IMR-90 (cell line): Measurements from ENCODE around the gene TTC27. TPM values are rescaled to one million over a fixed set of nuclear protein-coding genes. Genes with fewer than 3 reads are reported as not detected.

Experiments used
- ATAC-seq: fragments of 200-7000 bp; cut with Tn5 transposase; 2 replicates; pipeline ENCODE4 v1.9.1; 2020; ENCODE audit warnings: low read depth, mild to moderate bottlenecking, moderate library complexity
- BruUV-seq: library from RNA; stranded (reverse); fragments of 400-500 nt; replicated peaks from 2 replicates; lab custom pipeline; 2021; lab: Mats Ljungman, UMichigan
- CTCF ChIA-PET: fragments of 300-600 bp; formaldehyde crosslinking; extraction: SDS; loops from one replicate; lab custom pipeline; 2021; ENCODE audit warnings: antibody characterized with exemption; lab: Yijun Ruan, JAX
- POLR2A ChIA-PET: fragments of 300-600 bp; sonication (Branson Sonifier 250); formaldehyde crosslinking; loops from one replicate; lab custom pipeline; 2022; ENCODE audit warnings: antibody characterized with exemption; ENCODE audit not compliant: unreplicated experiment; lab: Charles Lee
- DNase-seq: peaks from one replicate; pipeline ENCODE4 v3.0.0; 2013
- H2AFZ ChIP-seq: replicated peaks from 2 replicates; pipeline ENCODE3; 2013; ENCODE audit warnings: low read length, mild to moderate bottlenecking; ENCODE audit not compliant: poor library complexity
- H2AK5ac ChIP-seq: 2 replicates; pipeline ENCODE4 v1.6.1; 2013; ENCODE audit warnings: low read depth, low read length, inconsistent platforms
- H2AK9ac ChIP-seq: replicated peaks from 2 replicates; pipeline ENCODE3; 2013; ENCODE audit warnings: mild to moderate bottlenecking, low read depth, low read length, moderate library complexity; ENCODE audit not compliant: poor library complexity
- H2BK120ac ChIP-seq: 2 replicates; pipeline ENCODE4 v1.6.1; 2013; ENCODE audit warnings: low read depth, low read length, inconsistent platforms
- H2BK15ac ChIP-seq: 3 replicates; pipeline ENCODE4 v1.6.1; 2013; ENCODE audit warnings: low read depth, low read length, inconsistent platforms
- H2BK20ac ChIP-seq: 2 replicates; pipeline ENCODE4 v1.6.1; 2013; ENCODE audit warnings: low read depth, mild to moderate bottlenecking, inconsistent platforms, low read length, moderate library complexity
- H2BK5ac ChIP-seq: 2 replicates; pipeline ENCODE4 v1.6.1; 2013; ENCODE audit warnings: mild to moderate bottlenecking, low read depth, low read length, inconsistent platforms; ENCODE audit not compliant: poor library complexity, severe bottlenecking
- H3K14ac ChIP-seq: replicated peaks from 2 replicates; pipeline ENCODE4 v1.6.1; 2013; ENCODE audit warnings: low read depth, low read length, inconsistent platforms
- H3K18ac ChIP-seq: 2 replicates; pipeline ENCODE4 v1.6.1; 2013; ENCODE audit warnings: low read depth, low read length, control low read depth
- H3K23ac ChIP-seq: 2 replicates; pipeline ENCODE4 v1.6.1; 2013; ENCODE audit warnings: low read depth, low read length, inconsistent platforms
- H3K27ac ChIP-seq: 2 replicates; pipeline ENCODE4 v1.5.1; 2013; ENCODE audit warnings: mild to moderate bottlenecking, control low read depth, low read length; ENCODE audit not compliant: insufficient read depth
- H3K27me3 ChIP-seq: 2 replicates; pipeline ENCODE4 v1.6.1; 2013; ENCODE audit warnings: low read length; ENCODE audit not compliant: control insufficient read depth, insufficient read depth
- H3K36me3 ChIP-seq: 2 replicates; pipeline ENCODE4 v1.6.1; 2013; ENCODE audit warnings: low read length, mixed read lengths; ENCODE audit not compliant: control insufficient read depth, insufficient read depth
- H3K4ac ChIP-seq: 2 replicates; pipeline ENCODE4 v1.6.1; 2013; ENCODE audit warnings: low read depth, low read length, inconsistent platforms
- H3K4me1 ChIP-seq: 2 replicates; pipeline ENCODE4 v1.6.1; 2013; ENCODE audit warnings: low read length, mixed read lengths; ENCODE audit not compliant: control insufficient read depth, insufficient read depth
- H3K4me2 ChIP-seq: 2 replicates; pipeline ENCODE4 v1.6.1; 2013; ENCODE audit warnings: low read depth, mild to moderate bottlenecking, control low read depth, low read length, moderate library complexity
- H3K4me3 ChIP-seq: 2 replicates; pipeline ENCODE4 v1.5.1; 2013; ENCODE audit warnings: low read depth, mild to moderate bottlenecking, control low read depth, low read length, moderate library complexity; ENCODE audit not compliant: insufficient read depth
- H3K56ac ChIP-seq: 2 replicates; pipeline ENCODE4 v1.6.1; 2013; ENCODE audit warnings: low read length, inconsistent platforms; ENCODE audit not compliant: insufficient read depth; ENCODE audit errors: extremely low read depth
- H3K79me1 ChIP-seq, 2 experiments: 2 replicates each; pipeline ENCODE4 v1.6.1; 2013; ENCODE audit warnings: low read length in 2 of 2, inconsistent platforms in 1 of 2, low read depth in 1 of 2
- H3K9ac ChIP-seq: 2 replicates; pipeline ENCODE4 v1.6.1; 2013; ENCODE audit warnings: low read depth, low read length, control low read depth
- H3K9me1 ChIP-seq: 2 replicates; pipeline ENCODE4 v1.6.1; 2013; ENCODE audit warnings: low read length, inconsistent platforms; ENCODE audit not compliant: insufficient read depth
- H3K9me3 ChIP-seq: 2 replicates; pipeline ENCODE4 v1.6.1; 2013; ENCODE audit warnings: low read length; ENCODE audit not compliant: control insufficient read depth, insufficient read depth
- H4K20me1 ChIP-seq: 2 replicates; pipeline ENCODE4 v1.6.1; 2013; ENCODE audit warnings: low read length, inconsistent platforms; ENCODE audit not compliant: insufficient read depth
- H4K5ac ChIP-seq: 2 replicates; pipeline ENCODE4 v1.6.1; 2013; ENCODE audit warnings: mild to moderate bottlenecking, low read depth, low read length, control low read depth
- H4K8ac ChIP-seq, 2 experiments: 2 replicates each; pipeline ENCODE4 v1.6.1; 2013; ENCODE audit warnings: low read depth in 2 of 2, low read length in 2 of 2, control low read depth in 1 of 2, inconsistent platforms in 1 of 2
- H4K91ac ChIP-seq: 2 replicates; pipeline ENCODE4 v1.6.1; 2013; ENCODE audit warnings: low read depth, low read length, inconsistent platforms; ENCODE audit not compliant: insufficient read depth
- BHLHE40 ChIP-seq: fragments of 150-350 bp; IDR thresholded peaks from 2 replicates; pipeline ENCODE4 v1.6.1; 2016; ENCODE audit warnings: mild to moderate bottlenecking, low read depth, low read length
- CEBPB ChIP-seq: IDR thresholded peaks from 2 replicates; pipeline ENCODE4 v1.6.1; 2012; ENCODE audit warnings: low read depth, low read length, improper control_type of control experiment
- CHD1 ChIP-seq: IDR thresholded peaks from 2 replicates; pipeline ENCODE4 v1.6.1; 2012; ENCODE audit warnings: low read depth, low read length, improper control_type of control experiment
- CTCF ChIP-seq: conservative IDR thresholded peaks from 2 replicates; pipeline ENCODE4 v1.5.1; 2012; ENCODE audit warnings: mild to moderate bottlenecking, low read depth, low read length, improper control_type of control experiment
- ELK1 ChIP-seq: fragments of 150-350 bp; IDR thresholded peaks from 2 replicates; pipeline ENCODE4 v1.6.1; 2016; ENCODE audit warnings: low read depth, mild to moderate bottlenecking, low read length, moderate library complexity, borderline replicate concordance
- FOS ChIP-seq: fragments of 150-350 bp; IDR thresholded peaks from 2 replicates; pipeline ENCODE4 v1.6.1; 2016; ENCODE audit warnings: low read depth, low read length
- MAFK ChIP-seq: IDR thresholded peaks from 2 replicates; pipeline ENCODE4 v1.6.1; 2012; ENCODE audit warnings: low read depth, low read length, improper control_type of control experiment
- MAZ ChIP-seq: IDR thresholded peaks from 2 replicates; pipeline ENCODE4 v1.6.1; 2012; ENCODE audit warnings: low read depth, mild to moderate bottlenecking, low read length, improper control_type of control experiment, moderate library complexity, borderline replicate concordance
- MXI1 ChIP-seq: IDR thresholded peaks from 2 replicates; pipeline ENCODE4 v1.6.1; 2012; ENCODE audit warnings: low read depth, mild to moderate bottlenecking, low read length, moderate library complexity, borderline replicate concordance
- NFE2L2 ChIP-seq: fragments of 150-350 bp; IDR thresholded peaks from 2 replicates; pipeline ENCODE4 v1.6.1; 2016; ENCODE audit warnings: low read depth, mild to moderate bottlenecking, low read length
- POLR2A ChIP-seq: IDR thresholded peaks from 2 replicates; pipeline ENCODE4 v1.6.1; 2012; ENCODE audit warnings: mild to moderate bottlenecking, low read depth, low read length
- RAD21 ChIP-seq: IDR thresholded peaks from 2 replicates; pipeline ENCODE4 v1.6.1; 2012; ENCODE audit warnings: low read length, improper control_type of control experiment
- RCOR1 ChIP-seq: IDR thresholded peaks from 2 replicates; pipeline ENCODE4 v1.6.1; 2012; ENCODE audit warnings: mild to moderate bottlenecking, low read length, improper control_type of control experiment; ENCODE audit not compliant: insufficient replicate concordance
- RFX5 ChIP-seq: IDR thresholded peaks from 2 replicates; pipeline ENCODE4 v1.8.0; 2012; ENCODE audit warnings: low read depth, mild to moderate bottlenecking, low read length, moderate library complexity
- SMC3 ChIP-seq: fragments of 150-350 bp; IDR thresholded peaks from 2 replicates; pipeline ENCODE4 v1.6.1; 2016; ENCODE audit warnings: low read depth, mild to moderate bottlenecking, antibody characterized with exemption, low read length, moderate library complexity
- WGBS, 2 experiments: methylation state at CpG; one replicate each; pipeline versions ENCODE4 v1.1.5 to v1.1.7; 2013; ENCODE audit warnings: missing lambda C conversion rate in 2 of 2; ENCODE audit not compliant: insufficient read length in 1 of 2; ENCODE audit errors: extremely low coverage in 2 of 2; 5-methylcytosine and 5-hydroxymethylcytosine counted together
- dilution Hi-C: fragments of 300-500 bp; cut with HindIII; formaldehyde crosslinking; loops from one replicate; pipeline ENCODE4 v1.14.3; 2018; ENCODE audit warnings: low sequenced_read_pairs; ENCODE audit not compliant: unreplicated experiment
- in situ Hi-C: fragments of 300-500 bp; cut with MboI; formaldehyde crosslinking; loops from 3 replicates; pipeline ENCODE4 v1.14.3; 2019; ENCODE audit warnings: low sequenced_read_pairs, inconsistent platforms, mixed read lengths
- intact Hi-C: fragments of 100-400 bp; cut with micrococcal nuclease; formaldehyde crosslinking; loops from 2 replicates; pipeline ENCODE4 v1.10.0; 2022
- polyA plus RNA-seq, 3 experiments: library from polyadenylated mRNA; depleted of rRNA; stranded (reverse); fragments of >200 nt; gene quantifications; 2 replicates each; pipeline ENCODE4 v1.2.3, GENCODE V29; 2012; ENCODE audit warnings: low replicate concordance in 1 of 3
- total RNA-seq: library from RNA; depleted of rRNA; stranded (reverse); fragments of >200 nt; gene quantifications from 2 replicates; pipeline ENCODE4 v1.2.3, GENCODE V29; 2012
- TF ChIP-seq, protein P1 (sequence below): fragments of 150-350 bp; IDR thresholded peaks from 2 replicates; pipeline ENCODE4 v1.6.1; 2017; ENCODE audit warnings: mild to moderate bottlenecking, antibody characterized with exemption, low read length, low read depth

Gene TTC27
- total and polyA plus RNA-seq, 2 of the 4 experiments (the other 2 are of a cell fraction): 12.7 to 30.5 TPM

GRCh38 chr2:32832821-32833220 is 205.0 kb downstream of the TTC27 start:
- peak overlapping the region in 1 of 2 experiments; percentile 79; a peak in 3 of 4 replicates for H4K8ac ChIP-seq
- peak overlapping the region; percentile 63; the same call in 1 of the 2 replicates for H3K4me2 ChIP-seq
- H4K5ac ChIP-seq: no peak overlapping the region
- dilution Hi-C loops: no loop called here
- WGBS, 2 experiments: no CpG with 5 or more reads among the region's 2 CpGs
- H3K9me3 ChIP-seq: no peaks in the 10 kb centered on the region
- H2AFZ ChIP-seq: peak overlapping the region; percentile 80
- peak; percentile 93 for ATAC-seq
- CTCF ChIA-PET: interaction anchor here (0.7 kb wide), 1 partner anchor 15 kb away, joined by 3 read pairs; no protein-coding TSS in a partner anchor
- no peak overlapping the region for H3K4me3 ChIP-seq
- BruUV-seq: no TSS peak
- H3K36me3 ChIP-seq: no peaks in the 10 kb centered on the region
- no peak overlapping the region for H2AK5ac ChIP-seq
- H2BK20ac ChIP-seq: peak overlapping the region; percentile 89
- H2BK120ac ChIP-seq: peak overlapping the region; percentile 87
- POLR2A ChIA-PET: no interaction called here
- H3K4ac ChIP-seq: peak overlapping the region; percentile 78
- H3K4me1 ChIP-seq: peaks cover 6% of the 10 kb centered on the region
- peak; percentile 80 for DNase-seq
- no peaks in the 10 kb centered on the region for H4K20me1 ChIP-seq
- no peaks in the 10 kb centered on the region for H3K9me1 ChIP-seq
- no peak overlapping the region for H3K9ac ChIP-seq
- no peak overlapping the region; the same call in 1 of the 2 replicates for H3K14ac ChIP-seq
- peak overlapping the region; percentile 49; the same call in 1 of the 2 replicates for H3K18ac ChIP-seq
- no peak overlapping the region for H3K23ac ChIP-seq
- no peak overlapping the region for H3K56ac ChIP-seq
- H3K27me3 ChIP-seq: no peaks in the 10 kb centered on the region
- TF ChIP-seq RFX5 (no peak), MAFK (no peak), NFE2L2 (no peak), MXI1 (no peak), SMC3 (no peak), BHLHE40 (no peak), POLR2A (no peak), FOS (no peak), CHD1 (no peak), CEBPB (no peak), RCOR1 (no peak), CTCF (no peak), RAD21 (no peak), MAZ (no peak), ELK1 (no peak)
- TF ChIP-seq, protein P1, sequence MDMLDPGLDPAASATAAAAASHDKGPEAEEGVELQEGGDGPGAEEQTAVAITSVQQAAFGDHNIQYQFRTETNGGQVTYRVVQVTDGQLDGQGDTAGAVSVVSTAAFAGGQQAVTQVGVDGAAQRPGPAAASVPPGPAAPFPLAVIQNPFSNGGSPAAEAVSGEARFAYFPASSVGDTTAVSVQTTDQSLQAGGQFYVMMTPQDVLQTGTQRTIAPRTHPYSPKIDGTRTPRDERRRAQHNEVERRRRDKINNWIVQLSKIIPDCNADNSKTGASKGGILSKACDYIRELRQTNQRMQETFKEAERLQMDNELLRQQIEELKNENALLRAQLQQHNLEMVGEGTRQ: no peak
- no peak overlapping the region for H2AK9ac ChIP-seq
- in situ Hi-C loops: no loop called here
- peak overlapping the region; percentile 74 for H2BK5ac ChIP-seq
- intact Hi-C loops: no loop called here
- peak overlapping the region; percentile 56; the same call in 1 of the 2 replicates for H3K27ac ChIP-seq
- no peak overlapping the region for H2BK15ac ChIP-seq
- no peaks in the 10 kb centered on the region for H3K79me1 ChIP-seq
- peak overlapping the region; percentile 58; the same call in 1 of the 2 replicates for H4K91ac ChIP-seq
